GM23338 (cell line): ENCODE data around the gene USP20. TPM values are rescaled to one million over a fixed set of nuclear protein-coding genes. Genes with fewer than 3 reads are reported as not detected.

Source experiments
- ATAC-seq: fragments of 200-7000 bp; cut with Tn5 transposase; 3 replicates; pipeline ENCODE4 v1.9.1; 2020
- DNase-seq: peaks from one replicate; pipeline ENCODE4 v3.0.0-alpha.2; 2015; ENCODE audit warnings: low spot score
- H2AFZ ChIP-seq: fragments of 200-600 bp; sonication (generic); 2 replicates; pipeline ENCODE4 v1.8.0; 2016; ENCODE audit warnings: antibody characterized with exemption, mild to moderate bottlenecking, moderate library complexity
- H3F3A ChIP-seq: fragments of 200-600 bp; sonication (generic); replicated peaks from 2 replicates; pipeline ENCODE4 v1.8.0; 2017; ENCODE audit warnings: antibody characterized with exemption, mixed run types, low read depth
- H3K27ac ChIP-seq: fragments of 200-600 bp; sonication (generic); 2 replicates; pipeline ENCODE4 v1.6.1; 2016; ENCODE audit warnings: low read depth
- H3K27me3 ChIP-seq: fragments of 200-600 bp; sonication (generic); 2 replicates; pipeline ENCODE4 v1.8.0; 2016; ENCODE audit warnings: mild to moderate bottlenecking, mixed run types, moderate library complexity; ENCODE audit not compliant: insufficient read depth
- H3K36me3 ChIP-seq: fragments of 200-600 bp; sonication (generic); 2 replicates; pipeline ENCODE4 v1.8.0; 2016; ENCODE audit warnings: mild to moderate bottlenecking; ENCODE audit not compliant: insufficient read depth
- H3K4me1 ChIP-seq: fragments of 200-600 bp; sonication (generic); 2 replicates; pipeline ENCODE4 v1.8.0; 2016; ENCODE audit warnings: mild to moderate bottlenecking, moderate library complexity; ENCODE audit not compliant: insufficient read depth
- H3K4me2 ChIP-seq: fragments of 200-600 bp; sonication (generic); 2 replicates; pipeline ENCODE4 v1.7.1; 2017; ENCODE audit warnings: mixed run types
- H3K4me3 ChIP-seq: fragments of 200-600 bp; sonication (generic); 2 replicates; pipeline ENCODE4 v1.6.1; 2016; ENCODE audit warnings: mixed run types
- H3K79me2 ChIP-seq: fragments of 200-600 bp; sonication (generic); replicated peaks from 2 replicates; pipeline ENCODE4 v1.8.0; 2017; ENCODE audit warnings: mild to moderate bottlenecking; ENCODE audit not compliant: insufficient read depth
- H3K9me2 ChIP-seq: fragments of 200-600 bp; sonication (generic); 2 replicates; pipeline ENCODE4 v1.8.0; 2017; ENCODE audit not compliant: insufficient read depth
- H4K20me1 ChIP-seq: fragments of 200-600 bp; sonication (generic); replicated peaks from 2 replicates; pipeline ENCODE4 v1.8.0; 2017; ENCODE audit warnings: mild to moderate bottlenecking; ENCODE audit not compliant: insufficient read depth
- H3K27ac Mint-ChIP-seq: 2 replicates; pipeline ENCODE4 v1.8.0; 2020; ENCODE audit warnings: inconsistent platforms, mild to moderate bottlenecking, moderate library complexity, mixed read lengths
- H3K27me3 Mint-ChIP-seq: 3 replicates; pipeline ENCODE4 v1.8.0; 2022; ENCODE audit warnings: low read depth, mild to moderate bottlenecking, moderate library complexity, mixed read lengths, inconsistent platforms; ENCODE audit not compliant: insufficient read depth, poor library complexity
- H3K36me3 Mint-ChIP-seq: 3 replicates; pipeline ENCODE4 v1.8.0; 2021; ENCODE audit warnings: low read depth, mild to moderate bottlenecking, inconsistent platforms, moderate library complexity, mixed read lengths
- H3K4me1 Mint-ChIP-seq: 3 replicates; pipeline ENCODE4 v1.8.0; 2020; ENCODE audit warnings: mild to moderate bottlenecking, inconsistent platforms, mixed read lengths
- H3K4me3 Mint-ChIP-seq: 3 replicates; pipeline ENCODE4 v1.8.0; 2021; ENCODE audit warnings: moderate library complexity, mild to moderate bottlenecking, inconsistent platforms, mixed read lengths
- H3K9me3 Mint-ChIP-seq: 3 replicates; pipeline ENCODE4 v1.8.0; 2020; ENCODE audit warnings: moderate library complexity, mild to moderate bottlenecking, inconsistent platforms, mixed read lengths
- CREB1 ChIP-seq: fragments of 250-450 bp; sonication (Bioruptor Pico); IDR thresholded peaks from 2 replicates; pipeline ENCODE4 v1.5.0; 2020; ENCODE audit warnings: low read depth, mild to moderate bottlenecking, moderate library complexity
- EZH2phosphoT487 ChIP-seq: fragments of 200-600 bp; sonication (generic); IDR thresholded peaks from one replicate; pipeline ENCODE4 v1.8.1; 2018; ENCODE audit warnings: antibody characterized with exemption; ENCODE audit not compliant: unreplicated experiment
- JUNB ChIP-seq: IDR thresholded peaks from one replicate; pipeline ENCODE4 v1.6.1; 2016; ENCODE audit warnings: antibody characterized with exemption; ENCODE audit not compliant: unreplicated experiment
- NANOG ChIP-seq: IDR thresholded peaks from 2 replicates; pipeline ENCODE4 v1.6.1; 2016; ENCODE audit warnings: antibody characterized with exemption, borderline replicate concordance
- POLR2AphosphoS5 ChIP-seq: IDR thresholded peaks from 2 replicates; pipeline ENCODE4 v1.6.1; 2016; ENCODE audit warnings: antibody characterized with exemption, low read depth
- ZNF114 ChIP-seq: fragments of 250-450 bp; sonication (Bioruptor Pico); IDR thresholded peaks from 2 replicates; pipeline ENCODE4 v1.5.0; 2020; ENCODE audit warnings: mild to moderate bottlenecking, moderate library complexity
- ZNF331 ChIP-seq: fragments of 250-450 bp; sonication (Bioruptor Pico); IDR thresholded peaks from 2 replicates; pipeline ENCODE4 v1.5.0; 2020; ENCODE audit warnings: low read depth, mild to moderate bottlenecking, moderate library complexity
- polyA plus RNA-seq: library from polyadenylated mRNA; unstranded; fragments of >200 nt; fragmentation: Nextera tagmentation; extraction: Ambion mirVana; gene quantifications from 2 replicates; pipeline ENCODE4 v1.2.1, GENCODE V29; 2016
- total RNA-seq: library from RNA; depleted of rRNA; stranded (reverse); fragments of >200 nt; shearing (Covaris generic); gene quantifications from 2 replicates; pipeline ENCODE4 v1.2.3, GENCODE V29; 2014
- TF ChIP-seq, protein P1 (sequence below), 2 experiments: fragments of 200-600 bp in 1 of 2; sonication (generic) in 1 of 2; conservative IDR thresholded peaks; 2 replicates each; pipeline versions ENCODE4 v1.5.1 to v1.6.1; 2016 to 2017; ENCODE audit warnings: antibody characterized with exemption in 2 of 2, low read depth in 2 of 2, mild to moderate bottlenecking in 2 of 2, moderate library complexity in 1 of 2
- TF ChIP-seq, protein P2 (sequence below): IDR thresholded peaks from 2 replicates; pipeline ENCODE4 v1.6.1; 2016; ENCODE audit warnings: antibody characterized with exemption
- TF ChIP-seq, protein P3 (sequence below): fragments of 250-450 bp; sonication (Bioruptor Pico); IDR thresholded peaks from 2 replicates; pipeline ENCODE4 v1.5.0; 2020; ENCODE audit warnings: mild to moderate bottlenecking, moderate library complexity

USP20 gene
- total and polyA plus RNA-seq, 2 experiments from 2014 or later, result 10.4 to 13.0 TPM

DNA sequence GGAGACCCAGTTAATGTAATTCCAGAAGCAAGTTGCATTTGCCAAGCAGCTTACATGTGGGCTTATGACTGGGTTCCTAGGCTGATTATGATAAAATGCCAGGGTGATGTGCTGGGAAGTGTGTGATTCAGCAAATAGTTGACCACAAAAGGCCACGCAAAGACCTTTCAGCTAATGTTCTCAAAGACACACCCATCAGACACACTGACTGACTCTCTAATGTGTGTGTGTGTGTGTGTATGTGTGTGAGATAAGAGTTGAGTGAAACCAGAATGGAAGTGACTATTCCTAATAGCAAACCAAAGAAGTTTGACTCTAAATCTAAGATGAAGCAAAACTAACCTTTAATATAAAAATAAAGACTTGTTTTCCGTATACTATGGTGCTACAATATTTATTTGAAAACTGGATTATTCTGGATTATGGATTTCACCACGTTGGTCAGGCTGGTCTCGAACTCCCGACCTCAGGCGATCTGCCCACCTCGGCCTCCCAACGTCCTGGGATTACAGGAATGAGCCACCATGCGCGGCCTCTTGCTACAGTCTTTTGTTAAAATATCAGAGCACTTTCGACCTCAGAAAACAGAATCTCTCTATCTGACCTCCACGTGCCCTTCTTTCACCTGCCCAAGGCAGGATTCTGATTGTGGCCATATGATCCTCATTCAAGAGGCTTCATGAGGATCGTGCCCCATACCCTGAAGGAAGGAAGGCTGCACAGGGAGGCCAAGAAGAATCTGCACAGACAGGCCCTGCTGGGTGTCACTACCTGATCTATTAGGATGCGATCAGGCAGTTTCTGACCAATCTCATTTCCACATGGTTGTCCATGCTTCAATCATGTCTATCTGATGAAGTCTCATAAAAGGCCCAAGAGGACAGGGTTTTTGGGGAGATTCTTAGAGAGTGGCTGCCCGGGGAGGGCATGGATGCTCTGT lies 75.6 kb downstream of the USP20 start:
- no peak for ATAC-seq
- no peak for DNase-seq
- Mint-ChIP-seq H3K36me3 (peaks cover 16% of the 10 kb centered on the region), H3K27ac (peak overlapping the region; percentile 74), H3K27me3 (peaks cover 9% of the 10 kb centered on the region), H3K4me1 (peaks cover 11% of the 10 kb centered on the region), H3K4me3 (no peak overlapping the region), H3K9me3 (no peaks in the 10 kb centered on the region; the same call in 2 of the 3 replicates)
- Histone ChIP-seq H3K9me2 (no peaks in the 10 kb centered on the region), H3K4me3 (no peak overlapping the region), H3K4me1 (peaks cover 7% of the 10 kb centered on the region; the same call in 1 of the 2 replicates), H3F3A (0 out of 2 replicates have a peak, but pooled peaks cover 3% of the 10 kb centered on the region), H3K4me2 (no peak overlapping the region), H3K27ac (no peak overlapping the region), H3K79me2 (no peaks in the 10 kb centered on the region), H3K27me3 (no peaks in the 10 kb centered on the region), H3K36me3 (0 out of 2 replicates have a peak, but pooled peaks cover 5% of the 10 kb centered on the region), H2AFZ (no peak overlapping the region), H4K20me1 (no peaks in the 10 kb centered on the region)
- TF ChIP-seq ZNF114 (CRISPR knock-in tag) (no peak), CREB1 (CRISPR knock-in tag) (no peak), POLR2AphosphoS5 (no peak), EZH2phosphoT487 (no peak), ZNF331 (CRISPR knock-in tag) (no peak), JUNB (no peak), NANOG (no peak)
- TF ChIP-seq, protein P1, sequence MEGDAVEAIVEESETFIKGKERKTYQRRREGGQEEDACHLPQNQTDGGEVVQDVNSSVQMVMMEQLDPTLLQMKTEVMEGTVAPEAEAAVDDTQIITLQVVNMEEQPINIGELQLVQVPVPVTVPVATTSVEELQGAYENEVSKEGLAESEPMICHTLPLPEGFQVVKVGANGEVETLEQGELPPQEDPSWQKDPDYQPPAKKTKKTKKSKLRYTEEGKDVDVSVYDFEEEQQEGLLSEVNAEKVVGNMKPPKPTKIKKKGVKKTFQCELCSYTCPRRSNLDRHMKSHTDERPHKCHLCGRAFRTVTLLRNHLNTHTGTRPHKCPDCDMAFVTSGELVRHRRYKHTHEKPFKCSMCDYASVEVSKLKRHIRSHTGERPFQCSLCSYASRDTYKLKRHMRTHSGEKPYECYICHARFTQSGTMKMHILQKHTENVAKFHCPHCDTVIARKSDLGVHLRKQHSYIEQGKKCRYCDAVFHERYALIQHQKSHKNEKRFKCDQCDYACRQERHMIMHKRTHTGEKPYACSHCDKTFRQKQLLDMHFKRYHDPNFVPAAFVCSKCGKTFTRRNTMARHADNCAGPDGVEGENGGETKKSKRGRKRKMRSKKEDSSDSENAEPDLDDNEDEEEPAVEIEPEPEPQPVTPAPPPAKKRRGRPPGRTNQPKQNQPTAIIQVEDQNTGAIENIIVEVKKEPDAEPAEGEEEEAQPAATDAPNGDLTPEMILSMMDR (conservative IDR thresholded peaks at IDR 0.05; ENCODE audit: low read depth in 2 of 2), result no peak
- TF ChIP-seq, protein P2, sequence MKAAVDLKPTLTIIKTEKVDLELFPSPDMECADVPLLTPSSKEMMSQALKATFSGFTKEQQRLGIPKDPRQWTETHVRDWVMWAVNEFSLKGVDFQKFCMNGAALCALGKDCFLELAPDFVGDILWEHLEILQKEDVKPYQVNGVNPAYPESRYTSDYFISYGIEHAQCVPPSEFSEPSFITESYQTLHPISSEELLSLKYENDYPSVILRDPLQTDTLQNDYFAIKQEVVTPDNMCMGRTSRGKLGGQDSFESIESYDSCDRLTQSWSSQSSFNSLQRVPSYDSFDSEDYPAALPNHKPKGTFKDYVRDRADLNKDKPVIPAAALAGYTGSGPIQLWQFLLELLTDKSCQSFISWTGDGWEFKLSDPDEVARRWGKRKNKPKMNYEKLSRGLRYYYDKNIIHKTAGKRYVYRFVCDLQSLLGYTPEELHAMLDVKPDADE, result no peak
- TF ChIP-seq, protein P3, sequence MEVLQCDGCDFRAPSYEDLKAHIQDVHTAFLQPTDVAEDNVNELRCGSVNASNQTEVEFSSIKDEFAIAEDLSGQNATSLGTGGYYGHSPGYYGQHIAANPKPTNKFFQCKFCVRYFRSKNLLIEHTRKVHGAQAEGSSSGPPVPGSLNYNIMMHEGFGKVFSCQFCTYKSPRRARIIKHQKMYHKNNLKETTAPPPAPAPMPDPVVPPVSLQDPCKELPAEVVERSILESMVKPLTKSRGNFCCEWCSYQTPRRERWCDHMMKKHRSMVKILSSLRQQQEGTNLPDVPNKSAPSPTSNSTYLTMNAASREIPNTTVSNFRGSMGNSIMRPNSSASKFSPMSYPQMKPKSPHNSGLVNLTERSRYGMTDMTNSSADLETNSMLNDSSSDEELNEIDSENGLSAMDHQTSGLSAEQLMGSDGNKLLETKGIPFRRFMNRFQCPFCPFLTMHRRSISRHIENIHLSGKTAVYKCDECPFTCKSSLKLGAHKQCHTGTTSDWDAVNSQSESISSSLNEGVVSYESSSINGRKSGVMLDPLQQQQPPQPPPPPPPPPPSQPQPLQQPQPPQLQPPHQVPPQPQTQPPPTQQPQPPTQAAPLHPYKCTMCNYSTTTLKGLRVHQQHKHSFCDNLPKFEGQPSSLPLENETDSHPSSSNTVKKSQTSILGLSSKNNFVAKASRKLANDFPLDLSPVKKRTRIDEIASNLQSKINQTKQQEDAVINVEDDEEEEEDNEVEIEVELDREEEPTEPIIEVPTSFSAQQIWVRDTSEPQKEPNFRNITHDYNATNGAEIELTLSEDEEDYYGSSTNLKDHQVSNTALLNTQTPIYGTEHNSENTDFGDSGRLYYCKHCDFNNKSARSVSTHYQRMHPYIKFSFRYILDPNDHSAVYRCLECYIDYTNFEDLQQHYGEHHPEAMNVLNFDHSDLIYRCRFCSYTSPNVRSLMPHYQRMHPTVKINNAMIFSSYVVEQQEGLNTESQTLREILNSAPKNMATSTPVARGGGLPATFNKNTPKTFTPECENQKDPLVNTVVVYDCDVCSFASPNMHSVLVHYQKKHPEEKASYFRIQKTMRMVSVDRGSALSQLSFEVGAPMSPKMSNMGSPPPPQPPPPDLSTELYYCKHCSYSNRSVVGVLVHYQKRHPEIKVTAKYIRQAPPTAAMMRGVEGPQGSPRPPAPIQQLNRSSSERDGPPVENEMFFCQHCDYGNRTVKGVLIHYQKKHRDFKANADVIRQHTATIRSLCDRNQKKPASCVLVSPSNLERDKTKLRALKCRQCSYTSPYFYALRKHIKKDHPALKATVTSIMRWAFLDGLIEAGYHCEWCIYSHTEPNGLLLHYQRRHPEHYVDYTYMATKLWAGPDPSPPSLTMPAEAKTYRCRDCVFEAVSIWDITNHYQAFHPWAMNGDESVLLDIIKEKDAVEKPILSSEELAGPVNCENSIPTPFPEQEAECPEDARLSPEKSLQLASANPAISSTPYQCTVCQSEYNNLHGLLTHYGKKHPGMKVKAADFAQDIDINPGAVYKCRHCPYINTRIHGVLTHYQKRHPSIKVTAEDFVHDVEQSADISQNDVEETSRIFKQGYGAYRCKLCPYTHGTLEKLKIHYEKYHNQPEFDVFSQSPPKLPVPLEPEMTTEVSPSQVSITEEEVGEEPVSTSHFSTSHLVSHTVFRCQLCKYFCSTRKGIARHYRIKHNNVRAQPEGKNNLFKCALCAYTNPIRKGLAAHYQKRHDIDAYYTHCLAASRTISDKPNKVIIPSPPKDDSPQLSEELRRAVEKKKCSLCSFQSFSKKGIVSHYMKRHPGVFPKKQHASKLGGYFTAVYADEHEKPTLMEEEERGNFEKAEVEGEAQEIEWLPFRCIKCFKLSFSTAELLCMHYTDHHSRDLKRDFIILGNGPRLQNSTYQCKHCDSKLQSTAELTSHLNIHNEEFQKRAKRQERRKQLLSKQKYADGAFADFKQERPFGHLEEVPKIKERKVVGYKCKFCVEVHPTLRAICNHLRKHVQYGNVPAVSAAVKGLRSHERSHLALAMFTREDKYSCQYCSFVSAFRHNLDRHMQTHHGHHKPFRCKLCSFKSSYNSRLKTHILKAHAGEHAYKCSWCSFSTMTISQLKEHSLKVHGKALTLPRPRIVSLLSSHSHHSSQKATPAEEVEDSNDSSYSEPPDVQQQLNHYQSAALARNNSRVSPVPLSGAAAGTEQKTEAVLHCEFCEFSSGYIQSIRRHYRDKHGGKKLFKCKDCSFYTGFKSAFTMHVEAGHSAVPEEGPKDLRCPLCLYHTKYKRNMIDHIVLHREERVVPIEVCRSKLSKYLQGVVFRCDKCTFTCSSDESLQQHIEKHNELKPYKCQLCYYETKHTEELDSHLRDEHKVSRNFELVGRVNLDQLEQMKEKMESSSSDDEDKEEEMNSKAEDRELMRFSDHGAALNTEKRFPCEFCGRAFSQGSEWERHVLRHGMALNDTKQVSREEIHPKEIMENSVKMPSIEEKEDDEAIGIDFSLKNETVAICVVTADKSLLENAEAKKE (CRISPR knock-in tag), result no peak
